NCI-H345 treated with DMSO at 0.1 percent for 48 hours (cell line): ENCODE data around the gene SRBD1.

Experiments used
- DNase-seq: peaks from one replicate; lab custom pipeline; 2025; ENCODE audit not compliant: unreplicated experiment; lab: John Stamatoyannopoulos, UW

Gene SRBD1

GRCh38 chr2:45611020-45611859 is at the start of gene SRBD1:
Gene SRBD1 (minus strand): TSS chr2:45611267. CDS start chr2:45605441, 5,826 bp downstream.
- DNase-seq: peak; percentile 77

GRCh38 chr2:45654250-45654649 is 43.2 kb upstream of the SRBD1 start:
- no peak for DNase-seq

- DNase-seq: no peak
Measured at GRCh38 chr2:45653122-45653913, 42.3 kb upstream of the SRBD1 start.

GRCh38 chr2:45652090-45653031 is 41.3 kb upstream of the SRBD1 start:
- DNase-seq: peak; percentile 28

- DNase-seq: no peak
Measured at GRCh38 chr2:45651415-45652089, 40.5 kb upstream of the SRBD1 start, which contains the start of gene PRKCE. Gene PRKCE (plus strand): TSS chr2:45651675.

GRCh38 chr2:45650851-45651414 is 39.9 kb upstream of the SRBD1 start:
- peak; percentile 27 for DNase-seq

- DNase-seq: no peak
Measured at GRCh38 chr2:45649858-45650811, 39.1 kb upstream of the SRBD1 start.

GRCh38 chr2:45649462-45649857 is 38.4 kb upstream of the SRBD1 start:
- DNase-seq: no peak

- DNase-seq: no peak
Measured at GRCh38 chr2:45648636-45649035, 37.6 kb upstream of the SRBD1 start.

- DNase-seq: no peak
Measured at GRCh38 chr2:45647986-45648520, 37.0 kb upstream of the SRBD1 start.

- DNase-seq: no peak
Measured at GRCh38 chr2:45647356-45647755, 36.3 kb upstream of the SRBD1 start.

GRCh38 chr2:45646289-45646688 is 35.2 kb upstream of the SRBD1 start:
- no peak for DNase-seq

- peak; percentile 42 for DNase-seq
Measured at GRCh38 chr2:45643543-45644542, 32.8 kb upstream of the SRBD1 start.

GRCh38 chr2:45643095-45643494 is 32.0 kb upstream of the SRBD1 start:
- DNase-seq: no peak

- DNase-seq: no peak
Measured at GRCh38 chr2:45640576-45640975, 29.5 kb upstream of the SRBD1 start.

GRCh38 chr2:45637440-45637839 is 26.4 kb upstream of the SRBD1 start:
- no peak for DNase-seq

- DNase-seq: peak; percentile 31
Measured at GRCh38 chr2:45636008-45636407, 24.9 kb upstream of the SRBD1 start.
